ENCODE data around the gene SF1.

Gene SF1

DNA sequence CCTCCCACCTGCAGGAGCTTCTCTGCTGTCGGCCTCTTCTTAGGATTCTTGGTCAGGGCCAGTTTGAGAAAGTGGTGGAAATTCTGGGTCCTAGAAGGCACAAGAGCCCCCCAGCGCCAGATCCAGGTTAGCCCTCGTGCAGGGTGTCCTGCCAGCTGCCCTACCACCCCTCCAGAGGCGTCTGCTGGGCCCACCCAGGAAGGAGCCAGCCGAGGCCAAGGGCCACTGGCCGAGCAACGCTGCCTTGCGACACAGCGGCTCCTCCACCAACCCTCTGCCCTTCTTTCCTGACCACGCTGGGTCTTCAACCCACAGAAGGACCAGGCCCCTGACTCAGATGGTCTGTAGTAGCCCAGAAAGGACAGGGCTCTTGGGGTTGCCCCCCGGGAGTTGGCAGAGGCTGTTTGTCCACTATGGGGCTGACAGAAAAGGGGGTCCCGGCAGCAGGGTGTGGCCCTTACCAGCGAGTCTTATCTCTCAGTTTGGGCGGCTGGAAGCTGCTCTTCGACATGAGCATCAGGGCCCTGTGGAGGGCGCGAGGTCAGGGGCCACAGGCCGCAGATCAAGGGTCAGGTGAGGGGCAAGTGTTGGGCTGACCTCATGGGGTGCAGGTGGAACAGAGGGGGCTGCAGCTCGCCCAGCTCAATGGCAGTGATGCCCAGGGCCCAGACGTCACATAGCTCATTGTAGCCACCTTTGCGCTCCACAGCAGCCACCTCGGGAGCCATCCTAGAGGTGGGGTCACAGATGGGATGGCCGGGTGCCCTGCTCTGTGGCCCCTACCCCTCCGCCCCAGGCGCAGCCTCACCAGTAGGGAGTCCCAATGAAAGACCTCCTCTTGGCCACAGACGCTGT lies 22.2 kb upstream of the SF1 start:
- no peak overlapping the region for H3K4me3 ChIP-seq (ENCODE audit: low read length)
- DNase-seq (ENCODE audit: low read depth): no peak
- TF ChIP-seq, protein P1, sequence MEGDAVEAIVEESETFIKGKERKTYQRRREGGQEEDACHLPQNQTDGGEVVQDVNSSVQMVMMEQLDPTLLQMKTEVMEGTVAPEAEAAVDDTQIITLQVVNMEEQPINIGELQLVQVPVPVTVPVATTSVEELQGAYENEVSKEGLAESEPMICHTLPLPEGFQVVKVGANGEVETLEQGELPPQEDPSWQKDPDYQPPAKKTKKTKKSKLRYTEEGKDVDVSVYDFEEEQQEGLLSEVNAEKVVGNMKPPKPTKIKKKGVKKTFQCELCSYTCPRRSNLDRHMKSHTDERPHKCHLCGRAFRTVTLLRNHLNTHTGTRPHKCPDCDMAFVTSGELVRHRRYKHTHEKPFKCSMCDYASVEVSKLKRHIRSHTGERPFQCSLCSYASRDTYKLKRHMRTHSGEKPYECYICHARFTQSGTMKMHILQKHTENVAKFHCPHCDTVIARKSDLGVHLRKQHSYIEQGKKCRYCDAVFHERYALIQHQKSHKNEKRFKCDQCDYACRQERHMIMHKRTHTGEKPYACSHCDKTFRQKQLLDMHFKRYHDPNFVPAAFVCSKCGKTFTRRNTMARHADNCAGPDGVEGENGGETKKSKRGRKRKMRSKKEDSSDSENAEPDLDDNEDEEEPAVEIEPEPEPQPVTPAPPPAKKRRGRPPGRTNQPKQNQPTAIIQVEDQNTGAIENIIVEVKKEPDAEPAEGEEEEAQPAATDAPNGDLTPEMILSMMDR (conservative IDR thresholded peaks at IDR 0.05; ENCODE audit: low read depth, low read length): no peak

DNA sequence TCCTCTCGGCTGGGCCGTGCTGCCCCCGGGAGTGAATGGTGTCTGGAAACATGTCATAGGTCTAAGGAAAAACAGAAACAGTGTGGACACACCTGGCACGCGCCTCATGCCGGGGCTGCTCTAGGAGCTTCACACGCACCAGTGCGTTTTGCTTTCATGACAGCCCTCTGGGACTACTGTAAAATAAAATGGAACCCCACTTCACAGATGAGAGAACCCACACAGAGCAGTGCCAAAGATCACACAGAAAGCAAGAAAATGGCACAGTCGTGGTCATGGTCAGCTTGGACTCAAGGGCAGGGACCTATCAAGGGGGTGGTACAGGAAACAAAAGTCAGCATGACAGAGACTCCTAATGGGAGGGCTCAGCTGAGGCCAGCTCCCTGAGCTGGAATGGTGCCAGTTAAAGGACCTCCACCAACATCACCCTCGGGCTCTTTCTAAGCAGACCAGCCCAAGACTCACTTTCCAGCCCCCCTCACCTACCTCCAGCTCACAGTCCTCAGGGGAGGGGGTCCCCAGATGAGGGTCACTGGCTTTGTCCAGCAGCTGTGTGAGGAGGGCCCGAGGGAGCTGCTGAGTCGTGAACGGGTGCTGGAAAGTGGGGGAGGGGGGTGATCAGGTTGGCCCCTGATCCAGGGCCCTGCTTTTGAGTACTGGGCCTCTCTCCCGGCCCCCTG lies 21.4 kb upstream of the SF1 start:
- H3K4me3 ChIP-seq (ENCODE audit: low read length): no peak overlapping the region
- no peak for DNase-seq (ENCODE audit: low read depth)
- TF ChIP-seq, protein P1 (conservative IDR thresholded peaks at IDR 0.05; ENCODE audit: low read depth, low read length): no peak

DNA sequence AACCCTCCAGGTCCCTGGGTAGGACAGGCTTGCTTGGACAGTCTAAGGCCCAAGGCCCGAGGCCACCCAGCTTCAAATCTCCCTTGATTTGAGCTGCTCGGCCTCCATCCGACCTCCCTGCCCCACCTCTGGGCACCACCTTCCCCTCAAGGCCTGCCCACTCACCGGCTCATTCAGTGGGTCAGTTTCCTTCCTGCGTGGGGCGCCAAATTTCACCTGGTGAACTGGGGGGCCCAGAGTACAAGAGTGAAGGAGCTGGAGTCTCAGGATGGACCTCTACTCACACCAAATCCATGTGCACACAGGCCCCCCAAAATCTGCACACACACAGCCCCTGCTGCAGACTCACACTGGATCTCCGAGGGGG lies 20.9 kb upstream of the SF1 start:
- DNase-seq (ENCODE audit: low read depth): no peak

DNA sequence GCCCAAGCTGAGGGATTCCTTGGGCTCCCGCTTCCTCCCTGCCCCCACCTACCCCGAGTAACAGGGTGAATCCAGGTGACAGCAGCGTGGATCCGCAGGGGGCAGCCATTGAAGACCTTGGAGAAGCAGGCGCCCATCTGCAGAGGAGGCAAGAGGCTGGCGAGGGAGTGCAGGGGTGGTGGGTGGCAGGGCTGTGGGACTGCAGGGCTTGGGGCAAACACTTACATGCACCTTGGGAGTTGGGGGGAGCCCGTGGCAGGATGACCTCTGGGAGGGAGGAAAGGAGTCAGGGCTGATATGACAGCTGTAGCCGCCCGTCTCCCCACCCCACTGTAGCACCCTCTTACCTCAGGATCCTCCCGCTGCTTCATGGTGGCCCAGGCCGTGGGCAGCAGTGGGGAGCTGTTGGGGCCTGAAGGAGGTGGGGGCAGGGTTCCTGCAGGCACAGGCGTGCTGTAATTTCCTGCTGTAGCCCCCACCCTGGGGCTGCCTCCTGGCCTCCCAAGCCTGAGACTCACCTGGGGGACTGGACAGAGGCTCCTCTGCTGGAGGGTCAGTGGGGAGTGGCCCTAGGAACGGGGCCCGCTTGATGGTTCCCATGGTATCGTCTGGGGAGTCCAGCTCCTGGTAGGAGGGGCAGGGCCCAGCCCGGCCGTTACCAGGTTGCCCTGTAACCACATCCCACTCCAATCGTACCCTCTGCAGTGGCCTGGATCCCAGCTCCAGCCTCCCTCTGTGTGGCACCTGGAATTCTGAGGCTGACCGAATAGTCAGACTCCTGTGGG lies 18.6 kb upstream of the SF1 start:
- no peak for DNase-seq (ENCODE audit: low read depth)
- H3K4me3 ChIP-seq (ENCODE audit: low read length): no peak overlapping the region

More for the DNA sequence above, 20.9 kb upstream of the SF1 start:
- TF ChIP-seq, protein P1 (conservative IDR thresholded peaks at IDR 0.05; ENCODE audit: low read depth, low read length): no peak
- H3K4me3 ChIP-seq (ENCODE audit: low read length): no peak overlapping the region

DNA sequence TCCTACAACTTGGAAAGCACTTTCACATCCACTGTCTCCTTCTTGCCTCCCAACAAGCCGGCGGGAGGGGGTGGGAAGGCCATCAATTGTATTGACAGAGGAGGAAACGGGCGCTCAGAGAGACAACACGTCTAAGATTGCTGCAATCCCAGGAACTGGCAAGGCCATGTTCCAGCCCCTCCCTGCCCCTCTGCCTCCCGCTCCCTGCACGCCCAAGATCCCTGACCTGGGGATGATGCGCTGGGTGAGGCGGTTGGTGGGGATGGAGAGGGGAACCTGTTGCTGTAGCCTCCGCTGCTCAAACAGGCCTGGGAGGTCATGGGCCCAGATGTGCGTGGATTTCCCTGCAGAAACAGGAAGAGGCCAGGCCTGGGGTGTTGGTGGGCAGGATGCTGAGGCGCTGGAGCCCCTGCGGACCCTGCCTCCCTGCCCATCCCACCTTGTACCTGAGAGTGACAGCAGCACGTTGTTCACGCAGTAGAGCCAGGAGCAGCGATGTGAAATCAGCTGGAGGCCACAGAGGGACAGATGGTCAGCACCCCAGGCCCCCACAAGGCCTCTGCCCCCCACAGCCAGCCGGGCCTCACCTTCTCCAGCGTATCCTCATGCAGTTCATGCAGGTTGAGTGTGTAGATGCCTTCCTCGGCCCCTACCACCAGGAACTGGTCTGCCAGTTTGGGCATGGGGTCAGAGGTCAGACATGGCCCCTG lies 17.9 kb upstream of the SF1 start:
- H3K4me3 ChIP-seq (ENCODE audit: low read length): no peak overlapping the region
- TF ChIP-seq, protein P1 (conservative IDR thresholded peaks at IDR 0.05; ENCODE audit: low read depth, low read length): no peak
- no peak for DNase-seq (ENCODE audit: low read depth)

More for the DNA sequence above, 18.6 kb upstream of the SF1 start:
- TF ChIP-seq, protein P1 (conservative IDR thresholded peaks at IDR 0.05; ENCODE audit: low read depth, low read length): no peak

DNA sequence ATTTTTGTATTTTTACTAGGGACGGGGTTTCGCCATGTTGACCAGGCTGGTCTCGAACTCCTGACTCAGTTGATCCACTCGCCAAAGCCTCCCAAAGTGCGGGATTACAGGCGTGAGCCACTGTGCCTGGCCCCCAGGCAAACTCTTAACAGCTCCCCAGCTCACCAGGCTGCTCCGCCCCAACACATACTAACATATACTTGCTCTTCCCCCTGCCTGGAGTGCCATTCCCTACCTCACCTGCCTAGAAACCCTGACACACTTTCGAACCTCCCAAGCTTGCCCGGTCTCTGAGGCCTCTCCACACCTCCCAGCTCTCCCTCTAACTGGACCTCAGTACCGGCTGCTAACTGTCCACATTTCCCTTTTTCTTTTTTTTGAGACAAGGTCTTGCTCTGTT lies 16.2 kb upstream of the SF1 start:
- TF ChIP-seq, protein P1 (conservative IDR thresholded peaks at IDR 0.05; ENCODE audit: low read depth, low read length): no peak
- H3K4me3 ChIP-seq (ENCODE audit: low read length): no peak overlapping the region
- DNase-seq (ENCODE audit: low read depth): no peak
